GM19468 (cell line): ENCODE results near the gene ERICH6.

ENCODE experiments used
- ATAC-seq: cut with Tn5 transposase; IDR thresholded peaks from one replicate; pipeline ENCODE4 v1.9.1; 2021; ENCODE audit warnings: mild to moderate bottlenecking, moderate library complexity, moderate number of reproducible peaks; ENCODE audit not compliant: unreplicated experiment; ENCODE audit errors: extremely low read depth

The ERICH6 gene

GRCh38 chr3:150703756-150704344 lies at the start of gene ERICH6:
Gene ERICH6 (minus strand): TSS chr3:150703920. CDS start chr3:150703898, 22 bp downstream.
- peak; percentile 95 for ATAC-seq

- no peak for ATAC-seq
These were observed 48.1 kb upstream of the ERICH6 start for GRCh38 chr3:150751781-150752263.

GRCh38 chr3:150749255-150749654 lies 45.5 kb upstream of the ERICH6 start:
- ATAC-seq, result no peak

GRCh38 chr3:150748684-150749047 lies 44.9 kb upstream of the ERICH6 start:
- no peak for ATAC-seq

- ATAC-seq, result no peak
These were observed 44.4 kb upstream of the ERICH6 start for GRCh38 chr3:150747886-150748683.

- ATAC-seq, result no peak
These were observed 43.3 kb upstream of the ERICH6 start for GRCh38 chr3:150746791-150747590.

- ATAC-seq, result no peak
These were observed 42.1 kb upstream of the ERICH6 start for GRCh38 chr3:150745832-150746231.

GRCh38 chr3:150744919-150745211 lies 41.1 kb upstream of the ERICH6 start:
- ATAC-seq, result no peak

- no peak for ATAC-seq
These were observed 40.6 kb upstream of the ERICH6 start for GRCh38 chr3:150744041-150744918.

- ATAC-seq, result no peak
These were observed 39.8 kb upstream of the ERICH6 start for GRCh38 chr3:150743508-150743907.

GRCh38 chr3:150742679-150743078 lies 39.0 kb upstream of the ERICH6 start:
- no peak for ATAC-seq

GRCh38 chr3:150742141-150742523 lies 38.4 kb upstream of the ERICH6 start:
- ATAC-seq, result no peak

GRCh38 chr3:150741497-150742140 lies 37.9 kb upstream of the ERICH6 start:
- ATAC-seq, result no peak

GRCh38 chr3:150740733-150741496 lies 37.2 kb upstream of the ERICH6 start:
- no peak for ATAC-seq

- no peak for ATAC-seq
These were observed 36.3 kb upstream of the ERICH6 start for GRCh38 chr3:150739877-150740645.

- ATAC-seq, result no peak
These were observed 35.6 kb upstream of the ERICH6 start for GRCh38 chr3:150739200-150739863.

GRCh38 chr3:150738688-150739087 lies 35.0 kb upstream of the ERICH6 start:
- no peak for ATAC-seq
